GM12873 (cell line): ENCODE data around the gene DCP1B.

Experiments
- CTCF ChIP-seq: IDR thresholded peaks from 2 replicates; pipeline ENCODE4 v1.5.1; 2012; ENCODE audit warnings: low read depth, mild to moderate bottlenecking, moderate library complexity, low read length, control low read depth; ENCODE audit not compliant: insufficient read depth; ENCODE audit errors: missing control alignments

Gene DCP1B

GRCh38 chr12:1911598-1912575, 92.4 kb downstream of the DCP1B start:
- TF ChIP-seq CTCF: no peak

- TF ChIP-seq CTCF: no peak
Observed at GRCh38 chr12:1910468-1910867, 93.8 kb downstream of the DCP1B start.

- no peak for TF ChIP-seq CTCF
Observed at GRCh38 chr12:1908758-1909157, 95.5 kb downstream of the DCP1B start.

GRCh38 chr12:1907652-1908611, 96.3 kb downstream of the DCP1B start:
- TF ChIP-seq CTCF: no peak

GRCh38 chr12:1906579-1906978, 97.7 kb downstream of the DCP1B start:
- TF ChIP-seq CTCF: no peak

GRCh38 chr12:1904875-1905274, 99.4 kb downstream of the DCP1B start:
- TF ChIP-seq CTCF: no peak

- no peak for TF ChIP-seq CTCF
Observed at GRCh38 chr12:1896964-1897363, 107.3 kb downstream of the DCP1B start.
